Body of pancreas (tissue), 4 donors: ENCODE data around the gene VKORC1. TPM values are rescaled to one million over a fixed set of nuclear protein-coding genes. Genes with fewer than 3 reads are reported as not detected.

Experiments
- ATAC-seq: fragments of 150-250 bp; one replicate; pipeline ENCODE4 v1.9.1; 2016
- DNase-seq, 4 donors: peaks; one replicate each; pipeline ENCODE4 v3.0.0-alpha.2; 2019
- H3K27ac ChIP-seq, 4 donors: fragments of 200-600 bp; sonication (generic); 1 replicate in 3 of 4; 2 replicates in 1 of 4; pipeline versions ENCODE4 v1.5.1 to v1.6.1; 2016 to 2019; ENCODE audit warnings: mild to moderate bottlenecking in 1 of 4, mixed read lengths in 1 of 4, moderate library complexity in 1 of 4
- H3K27me3 ChIP-seq, 2 donors: fragments of 200-600 bp; sonication (generic); one replicate each; pipeline ENCODE4 v1.6.0; 2016; ENCODE audit warnings: mild to moderate bottlenecking in 1 of 2
- H3K36me3 ChIP-seq, 2 donors: fragments of 200-600 bp; sonication (generic); replicated peaks in 1 of 2; 2 replicates each; pipeline ENCODE4 v1.5.1; 2016; ENCODE audit warnings: low read depth in 2 of 2; ENCODE audit not compliant: insufficient read depth in 1 of 2
- H3K4me1 ChIP-seq: fragments of 200-600 bp; sonication (generic); one replicate; pipeline ENCODE4 v1.6.0; 2016
- H3K4me3 ChIP-seq, 2 donors: fragments of 200-600 bp; sonication (generic); 1 replicate in 1 of 2; 2 replicates in 1 of 2; pipeline ENCODE4 v1.5.1; 2016 to 2019
- H3K9me3 ChIP-seq, 3 donors: fragments of 200-600 bp; sonication (generic); 1 replicate in 2 of 3; 2 replicates in 1 of 3; pipeline ENCODE4 v1.5.1; 2016
- POLR2A ChIP-seq, 3 donors: fragments of 450-650 bp; IDR thresholded peaks; one replicate each; pipeline ENCODE4 v1.6.1; 2016; ENCODE audit warnings: antibody characterized with exemption in 3 of 3, mild to moderate bottlenecking in 2 of 3
- WGBS, 2 donors: methylation state at CpG; one replicate each; pipeline ENCODE4 v1.1.5; 2017; 5-methylcytosine and 5-hydroxymethylcytosine counted together
- intact Hi-C: fragments of 100-400 bp; cut with DNase I; formaldehyde crosslinking; loops from one replicate; pipeline ENCODE4 v1.15.1; 2023
- total RNA-seq, 2 donors: library from RNA; depleted of rRNA; stranded (reverse); fragments of >200 nt; gene quantifications; one replicate each; pipeline ENCODE4 v1.1.0, GENCODE V29; 2016
- TF ChIP-seq, protein P1 (sequence below), 7 experiments: fragments of 450-650 bp in 4 of 7; fragments of 200-600 bp in 3 of 7; sonication (generic) in 3 of 7; IDR thresholded peaks; one replicate each; pipeline ENCODE4 v1.5.1; 2016 to 2019; ENCODE audit warnings: antibody characterized with exemption in 7 of 7

The VKORC1 gene
- total RNA-seq, 2 donors from 2014 or later: 42.5 to 104 TPM

DNA sequence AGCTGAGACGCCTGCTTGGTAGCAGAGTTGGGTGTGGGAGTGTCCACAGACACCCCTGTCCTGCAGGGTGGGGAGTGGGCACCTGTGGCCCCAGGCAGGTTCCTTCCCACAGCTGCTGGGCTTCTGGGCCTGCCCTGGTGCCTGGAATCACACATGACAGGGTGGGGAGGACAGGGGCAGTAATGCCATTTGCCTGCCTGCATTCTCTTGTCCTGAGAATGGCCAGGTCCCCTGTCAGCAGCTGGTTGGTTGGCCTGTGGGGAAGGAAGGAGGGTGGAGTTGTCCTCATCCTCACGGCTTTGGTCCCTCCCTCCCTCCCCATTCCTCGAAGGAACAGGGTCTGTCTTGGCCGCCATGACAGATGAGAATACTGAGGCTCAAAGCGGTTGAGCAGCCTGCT, 11.0 kb downstream of the VKORC1 start:
- DNase-seq: no peak
- no peaks in the 10 kb centered on the region for H3K4me1 ChIP-seq
- no peak for ATAC-seq
- intact Hi-C loops: no loop called here
- no peaks in the 10 kb centered on the region for H3K27me3 ChIP-seq
- H3K9me3 ChIP-seq: no peaks in the 10 kb centered on the region
- 71 to 75% methylated on average over 5 of the region's 5 CpGs for WGBS, 2 donors
- TF ChIP-seq POLR2A (IDR thresholded peaks at IDR 0.05): no peak
- TF ChIP-seq, protein P1, sequence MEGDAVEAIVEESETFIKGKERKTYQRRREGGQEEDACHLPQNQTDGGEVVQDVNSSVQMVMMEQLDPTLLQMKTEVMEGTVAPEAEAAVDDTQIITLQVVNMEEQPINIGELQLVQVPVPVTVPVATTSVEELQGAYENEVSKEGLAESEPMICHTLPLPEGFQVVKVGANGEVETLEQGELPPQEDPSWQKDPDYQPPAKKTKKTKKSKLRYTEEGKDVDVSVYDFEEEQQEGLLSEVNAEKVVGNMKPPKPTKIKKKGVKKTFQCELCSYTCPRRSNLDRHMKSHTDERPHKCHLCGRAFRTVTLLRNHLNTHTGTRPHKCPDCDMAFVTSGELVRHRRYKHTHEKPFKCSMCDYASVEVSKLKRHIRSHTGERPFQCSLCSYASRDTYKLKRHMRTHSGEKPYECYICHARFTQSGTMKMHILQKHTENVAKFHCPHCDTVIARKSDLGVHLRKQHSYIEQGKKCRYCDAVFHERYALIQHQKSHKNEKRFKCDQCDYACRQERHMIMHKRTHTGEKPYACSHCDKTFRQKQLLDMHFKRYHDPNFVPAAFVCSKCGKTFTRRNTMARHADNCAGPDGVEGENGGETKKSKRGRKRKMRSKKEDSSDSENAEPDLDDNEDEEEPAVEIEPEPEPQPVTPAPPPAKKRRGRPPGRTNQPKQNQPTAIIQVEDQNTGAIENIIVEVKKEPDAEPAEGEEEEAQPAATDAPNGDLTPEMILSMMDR (IDR thresholded peaks at IDR 0.05): no peak
- H3K4me3 ChIP-seq: no peak overlapping the region
- no peak overlapping the region for H3K27ac ChIP-seq
- peaks cover under 1 to 17% of the 10 kb centered on the region in 2 donors for H3K36me3 ChIP-seq

DNA sequence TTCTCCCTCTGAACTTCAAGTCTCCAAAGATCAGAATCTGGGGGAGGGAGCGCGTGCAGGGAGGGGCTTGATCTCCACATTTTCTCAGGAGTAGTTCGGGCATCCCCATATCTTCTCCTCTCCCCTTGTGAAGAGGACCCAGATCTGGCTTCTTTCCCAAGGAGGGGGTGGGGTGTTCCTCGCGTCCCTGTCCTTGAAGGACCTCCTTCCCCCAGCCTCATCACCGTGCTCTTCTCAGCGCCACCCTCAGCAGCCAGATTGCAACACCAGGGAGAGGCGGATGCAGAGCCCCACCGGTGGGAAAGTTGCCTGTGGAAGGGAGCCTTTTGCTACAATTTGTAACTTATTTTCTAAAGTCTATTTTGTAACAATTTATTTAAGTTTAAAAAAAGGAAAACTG, 11.5 kb downstream of the VKORC1 start:
- 65 to 66% methylated on average over 9 of the region's 9 CpGs for WGBS, 2 donors
- no peaks in the 10 kb centered on the region for H3K4me1 ChIP-seq
- intact Hi-C loops: no loop called here
- no peak for DNase-seq
- H3K27me3 ChIP-seq: no peaks in the 10 kb centered on the region
- no peak overlapping the region for H3K27ac ChIP-seq
- H3K4me3 ChIP-seq: no peak overlapping the region
- peaks cover 5 to 22% of the 10 kb centered on the region in 2 donors for H3K36me3 ChIP-seq
- TF ChIP-seq, protein P1 (IDR thresholded peaks at IDR 0.05): no peak
- no peak for TF ChIP-seq POLR2A (IDR thresholded peaks at IDR 0.05)
- no peaks in the 10 kb centered on the region for H3K9me3 ChIP-seq
- ATAC-seq: no peak

DNA sequence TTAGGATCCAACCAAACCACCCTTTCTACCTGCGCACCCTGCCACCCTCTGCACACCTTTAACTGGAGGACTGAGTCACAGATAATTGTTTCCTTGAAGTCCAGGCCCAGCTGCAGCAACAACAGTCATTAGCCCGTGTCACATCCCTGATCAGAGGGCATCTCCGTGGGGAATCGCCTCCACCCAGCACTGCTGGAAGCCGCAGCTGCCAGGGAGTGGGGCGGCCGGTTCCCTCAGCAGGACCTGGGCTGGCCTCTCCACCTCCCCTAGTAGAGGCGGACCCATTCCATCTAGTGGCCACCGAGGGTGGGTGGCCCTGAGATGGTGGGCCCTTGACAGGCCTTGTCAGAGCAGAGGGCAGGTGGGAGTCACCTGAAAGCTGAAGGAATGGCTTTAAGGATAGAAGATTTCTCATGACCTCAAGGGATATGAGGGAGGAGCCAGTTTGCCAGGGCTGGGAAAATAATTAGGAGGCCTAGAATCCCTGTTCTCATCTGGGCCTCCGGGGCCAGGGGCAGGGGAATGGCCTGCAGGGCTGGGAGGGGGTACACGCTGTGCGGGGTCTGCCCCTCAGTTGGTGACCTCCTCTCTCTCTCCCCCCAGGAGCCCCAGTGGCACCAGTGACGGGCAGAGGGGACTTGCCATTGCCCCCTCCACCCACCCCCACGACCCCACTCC, 12.1 kb downstream of the VKORC1 start:
- Histone ChIP-seq H3K9me3 (no peaks in the 10 kb centered on the region), H3K27ac (no peak overlapping the region), H3K4me3 (no peak overlapping the region), H3K27me3 (no peaks in the 10 kb centered on the region), H3K4me1 (no peaks in the 10 kb centered on the region), H3K36me3 (peaks cover 8 to 27% of the 10 kb centered on the region in 2 donors)
- intact Hi-C loops: no loop called here
- ATAC-seq (no peak), DNase-seq (no peak)
- 63 to 82% methylated on average over 3 to 14 of the region's 14 CpGs for WGBS, 2 donors
- TF ChIP-seq, protein P1 (IDR thresholded peaks at IDR 0.05): no peak
- no peak for TF ChIP-seq POLR2A (IDR thresholded peaks at IDR 0.05)

DNA sequence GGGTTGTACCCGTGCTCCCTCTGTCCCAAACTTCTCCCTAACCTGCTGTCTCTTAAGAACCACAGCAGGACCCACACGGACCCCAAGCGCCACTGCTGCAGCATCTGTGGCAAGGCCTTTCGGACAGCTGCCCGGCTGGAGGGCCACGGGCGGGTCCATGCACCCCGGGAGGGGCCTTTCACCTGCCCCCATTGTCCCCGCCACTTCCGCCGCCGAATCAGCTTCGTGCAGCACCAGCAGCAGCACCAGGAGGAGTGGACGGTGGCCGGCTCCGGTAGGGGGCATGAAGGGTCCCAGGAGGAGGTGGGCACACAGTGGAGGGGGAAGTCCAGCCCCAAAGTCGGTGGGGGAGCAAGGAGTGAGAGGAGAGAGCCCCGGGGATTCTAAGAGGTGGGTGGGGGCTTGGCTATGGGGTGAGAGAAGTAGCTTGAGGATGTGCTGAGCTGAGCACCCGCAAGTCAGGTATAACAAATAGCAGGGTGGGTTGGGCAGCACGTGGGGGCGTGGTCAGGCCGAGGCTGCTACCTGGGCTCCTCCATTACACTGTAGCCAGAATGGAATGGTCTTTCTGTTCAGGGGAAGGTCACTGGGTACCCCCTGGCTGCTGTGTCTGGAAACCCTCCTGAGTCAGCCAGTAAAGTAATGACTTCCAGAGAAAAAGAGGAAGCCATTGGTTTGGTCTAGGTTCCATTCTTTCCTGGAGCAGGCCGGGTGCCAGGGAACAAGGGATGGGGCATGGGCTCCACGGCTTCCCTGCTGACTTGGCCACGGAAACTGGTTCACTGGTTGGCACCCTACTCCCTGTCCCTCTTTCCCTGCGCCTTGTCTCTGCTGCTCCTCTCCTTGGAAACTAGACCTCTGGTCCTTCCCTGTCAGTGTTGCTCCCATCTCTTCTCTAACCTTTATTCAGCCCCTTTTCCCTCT, 12.9 kb downstream of the VKORC1 start:
- no peak overlapping the region for H3K27ac ChIP-seq
- H3K9me3 ChIP-seq: no peaks in the 10 kb centered on the region
- ATAC-seq (no peak), DNase-seq (no peak)
- no peak overlapping the region for H3K4me3 ChIP-seq
- intact Hi-C loops: no loop called here
- TF ChIP-seq, protein P1 (IDR thresholded peaks at IDR 0.05): no peak
- TF ChIP-seq POLR2A (IDR thresholded peaks at IDR 0.05): no peak
- 80 to 83% methylated on average over 13 to 23 of the region's 26 CpGs for WGBS, 2 donors
- H3K4me1 ChIP-seq: no peaks in the 10 kb centered on the region
- peaks cover 8 to 31% of the 10 kb centered on the region in 2 donors for H3K36me3 ChIP-seq
- no peaks in the 10 kb centered on the region for H3K27me3 ChIP-seq
